ENCODE data around the gene SLC25A11. TPM values are rescaled to one million over a fixed set of nuclear protein-coding genes. Genes with fewer than 3 reads are reported as not detected.
A peak's percentile ranks its signal among the peaks of the same experiment; 100 is the strongest.

SLC25A11 gene
- total RNA-seq (100 to 1,000 TPM in 1 of 2 experiments, 10 to 100 TPM in 1; 90.0 to 101 TPM), polyA plus RNA-seq (85.1 TPM)

- peaks cover 57% of the 10 kb centered on the region for H3K4me1 ChIP-seq (ENCODE audit: insufficient read depth, low read length)
- H3K4me1 Mint-ChIP-seq = peaks cover 55 to 79% (median 55%) of the 10 kb centered on the region in 3 donors
- peak; percentile 89 to 99 (median 97) for DNase-seq
- H3K36me3 ChIP-seq (ENCODE audit: insufficient read depth, low read length) = peaks cover 23% of the 10 kb centered on the region
- H3K9me3 Mint-ChIP-seq = no peaks in the 10 kb centered on the region
- H3K9me3 ChIP-seq (ENCODE audit: low read length) = no peaks in the 10 kb centered on the region
- H3K27me3 Mint-ChIP-seq = peaks cover 0 to 4% of the 10 kb centered on the region in 2 donors
- peak within 1 kb of the TSS; percentile 97 for H3K4me3 ChIP-seq (ENCODE audit: low read length)
- H3K27ac ChIP-seq (ENCODE audit: low read depth, low read length) = peak within 1 kb of the TSS; percentile 85
- H3K27ac Mint-ChIP-seq = peak within 1 kb of the TSS; percentile 89 to 98 (median 96)
- CTCF ChIA-PET = interaction anchor here (0.6 to 4.0 kb wide), 16 partner anchors 8 to 529 kb away, joined by 3 to 34 read pairs (median 4); partner anchors contain the start of genes C17orf107, CHRNE, INCA1 and KIF1C
- POLR2A ChIA-PET = interaction anchor here (0.5 to 4.1 kb wide), 17 partner anchors 9 to 797 kb away, joined by 3 to 67 read pairs (median 5); partner anchors contain the start of genes C17orf107, CAMTA2, CHRNE and CYB5D2
- peak within 1 kb of the TSS; percentile 86 to 97 (median 96) for H3K4me3 Mint-ChIP-seq
- peaks cover 6 to 80% (median 23%) of the 10 kb centered on the region in 3 donors for H3K36me3 Mint-ChIP-seq
- H3K27me3 ChIP-seq (ENCODE audit: insufficient read depth, low read length, poor library complexity, severe bottlenecking) = no peaks in the 10 kb centered on the region
Observed at GRCh38 chr17:4939796-4940554, at the start of gene SLC25A11, which contains the start of gene RNF167. TSS of gene SLC25A11 (minus strand) at chr17:4940046. CDS start at chr17:4939910, 136 bp downstream. TSS of gene RNF167 (plus strand) at chr17:4940268. CDS start at chr17:4940910, 642 bp downstream.

GRCh38 chr17:4987767-4988567 is 48.1 kb upstream of the SLC25A11 start:
- Histone ChIP-seq H3K27me3 (ENCODE audit: insufficient read depth, low read length, poor library complexity, severe bottlenecking) (no peaks in the 10 kb centered on the region), H3K27ac (ENCODE audit: low read depth, low read length) (peak overlapping the region; percentile 88), H3K36me3 (ENCODE audit: insufficient read depth, low read length) (no peaks in the 10 kb centered on the region), H3K4me1 (ENCODE audit: insufficient read depth, low read length) (peaks cover 33% of the 10 kb centered on the region), H3K4me3 (ENCODE audit: low read length) (peak overlapping the region; percentile 94), H3K9me3 (ENCODE audit: low read length) (no peaks in the 10 kb centered on the region)
- peaks cover 29 to 46% (median 42%) of the 10 kb centered on the region in 3 donors for H3K4me1 Mint-ChIP-seq
- H3K36me3 Mint-ChIP-seq = peaks cover 0 to 24% (median 8%) of the 10 kb centered on the region in 3 donors
- H3K9me3 Mint-ChIP-seq = no peaks in the 10 kb centered on the region
- ChIA-PET CTCF (interaction anchor here (0.7 to 4.1 kb wide), 14 partner anchors 7 to 278 kb away, joined by 3 to 19 read pairs (median 4); partner anchors contain the start of genes RNF167, SLC25A11 and SPAG7), POLR2A (interaction anchor here (0.6 to 2.6 kb wide), 6 partner anchors 10 to 75 kb away, joined by 3 to 20 read pairs (median 5); partner anchors contain the start of genes INCA1, KIF1C, PFN1 and RNF167)
- peak overlapping the region; percentile 87 to 98 (median 95) for H3K27ac Mint-ChIP-seq
- DNase-seq = peak in 1 of 5 donors; percentile 10
- peaks cover 0 to 1% of the 10 kb centered on the region in 2 donors for H3K27me3 Mint-ChIP-seq
- H3K4me3 Mint-ChIP-seq = peak overlapping the region; percentile 91 to 96 (median 93)

GRCh38 chr17:4986951-4987766 is 47.3 kb upstream of the SLC25A11 start, which contains the start of gene CAMTA2:
TSS of gene CAMTA2 (minus strand) at chr17:4987675. CDS start at chr17:4986222, 1,453 bp downstream.
- DNase-seq = peak; percentile 80 to 92 (median 87)
- Histone ChIP-seq H3K27me3 (ENCODE audit: insufficient read depth, low read length, poor library complexity, severe bottlenecking) (no peaks in the 10 kb centered on the region), H3K9me3 (ENCODE audit: low read length) (no peaks in the 10 kb centered on the region), H3K4me1 (ENCODE audit: insufficient read depth, low read length) (peaks cover 33% of the 10 kb centered on the region), H3K36me3 (ENCODE audit: insufficient read depth, low read length) (no peaks in the 10 kb centered on the region), H3K27ac (ENCODE audit: low read depth, low read length) (peak within 1 kb of the TSS; percentile 88), H3K4me3 (ENCODE audit: low read length) (peak within 1 kb of the TSS; percentile 94)
- peaks cover 0 to 1% of the 10 kb centered on the region in 2 donors for H3K27me3 Mint-ChIP-seq
- peak within 1 kb of the TSS; percentile 87 to 98 (median 95) for H3K27ac Mint-ChIP-seq
- CTCF ChIA-PET = interaction anchor here (0.7 to 4.1 kb wide), 17 partner anchors 7 to 277 kb away, joined by 3 to 19 read pairs (median 3); partner anchors contain the start of genes CHRNE, RNF167, SLC25A11 and SPAG7
- peaks cover 31 to 46% (median 42%) of the 10 kb centered on the region in 3 donors for H3K4me1 Mint-ChIP-seq
- POLR2A ChIA-PET = interaction anchor here (0.5 to 2.6 kb wide), 10 partner anchors 11 to 68 kb away, joined by 3 to 20 read pairs (median 3); partner anchors contain the start of genes INCA1, KIF1C, PFN1 and RNF167
- H3K9me3 Mint-ChIP-seq = no peaks in the 10 kb centered on the region
- H3K36me3 Mint-ChIP-seq = peaks cover 0 to 32% (median 8%) of the 10 kb centered on the region in 3 donors
- peak within 1 kb of the TSS; percentile 91 to 96 (median 93) for H3K4me3 Mint-ChIP-seq

- H3K9me3 Mint-ChIP-seq = no peaks in the 10 kb centered on the region
- peaks cover 31 to 46% (median 42%) of the 10 kb centered on the region in 3 donors for H3K4me1 Mint-ChIP-seq
- DNase-seq = peak in 1 of 5 donors; percentile 45
- Histone ChIP-seq H3K27me3 (ENCODE audit: insufficient read depth, low read length, poor library complexity, severe bottlenecking) (no peaks in the 10 kb centered on the region), H3K36me3 (ENCODE audit: insufficient read depth, low read length) (peaks cover under 1% of the 10 kb centered on the region), H3K27ac (ENCODE audit: low read depth, low read length) (peak overlapping the region; percentile 88), H3K4me3 (ENCODE audit: low read length) (peak overlapping the region; percentile 94), H3K4me1 (ENCODE audit: insufficient read depth, low read length) (peaks cover 33% of the 10 kb centered on the region), H3K9me3 (ENCODE audit: low read length) (no peaks in the 10 kb centered on the region)
- peaks cover 0 to 1% of the 10 kb centered on the region in 2 donors for H3K27me3 Mint-ChIP-seq
- peak overlapping the region; percentile 91 to 96 (median 93) for H3K4me3 Mint-ChIP-seq
- CTCF ChIA-PET = interaction anchor here (0.7 to 3.3 kb wide), 9 partner anchors 9 to 83 kb away, joined by 3 to 18 read pairs (median 6); partner anchors contain the start of genes CHRNE, RNF167, SLC25A11 and SPAG7
- POLR2A ChIA-PET = interaction anchor here (0.6 to 2.6 kb wide), 6 partner anchors 11 to 69 kb away, joined by 3 to 20 read pairs (median 3); partner anchors contain the start of genes INCA1, KIF1C, PFN1 and RNF167
- peak overlapping the region; percentile 87 to 98 (median 91) for H3K27ac Mint-ChIP-seq
- H3K36me3 Mint-ChIP-seq = peaks cover 0 to 40% (median 4%) of the 10 kb centered on the region in 3 donors
Observed at GRCh38 chr17:4986403-4986802, 46.6 kb upstream of the SLC25A11 start.

- Mint-ChIP-seq H3K27me3 (no peaks in the 10 kb centered on the region), H3K36me3 (peaks cover 5 to 72% (median 12%) of the 10 kb centered on the region in 3 donors), H3K4me3 (no peak overlapping the region), H3K4me1 (peaks cover 20 to 33% (median 29%) of the 10 kb centered on the region in 3 donors), H3K9me3 (no peaks in the 10 kb centered on the region), H3K27ac (peak overlapping the region in 2 of 8 donors; percentile 12 to 47)
- ChIA-PET POLR2A (no interaction called here), CTCF (interaction anchor here (1.0 to 1.5 kb wide), 2 partner anchors 73 to 80 kb away, joined by 4 to 5 read pairs; no protein-coding TSS in a partner anchor)
- H3K4me3 ChIP-seq (ENCODE audit: low read length) = no peak overlapping the region
- no peak for DNase-seq
- H3K36me3 ChIP-seq (ENCODE audit: insufficient read depth, low read length) = peaks cover 32% of the 10 kb centered on the region
- H3K9me3 ChIP-seq (ENCODE audit: low read length) = no peaks in the 10 kb centered on the region
- H3K27ac ChIP-seq (ENCODE audit: low read depth, low read length) = no peak overlapping the region
- H3K4me1 ChIP-seq (ENCODE audit: insufficient read depth, low read length) = peaks cover 22% of the 10 kb centered on the region
- H3K27me3 ChIP-seq (ENCODE audit: insufficient read depth, low read length, poor library complexity, severe bottlenecking) = no peaks in the 10 kb centered on the region
Observed at GRCh38 chr17:4982305-4982704, 42.5 kb upstream of the SLC25A11 start.

GRCh38 chr17:4980644-4981216 is 40.9 kb upstream of the SLC25A11 start:
- no peak overlapping the region for H3K4me3 ChIP-seq (ENCODE audit: low read length)
- no peaks in the 10 kb centered on the region for H3K27me3 Mint-ChIP-seq
- H3K9me3 Mint-ChIP-seq = no peaks in the 10 kb centered on the region
- ChIA-PET POLR2A (interaction anchor here (0.6 to 2.1 kb wide), 2 partner anchors 17 to 91 kb away, joined by 3 to 7 read pairs; partner anchors contain the start of genes INCA1 and KIF1C), CTCF (interaction anchor here (0.7 to 3.1 kb wide), 19 partner anchors 9 to 105 kb away, joined by 3 to 19 read pairs (median 4); partner anchors contain the start of genes PFN1, RNF167, SLC25A11 and SLC52A1)
- peaks cover 5 to 72% (median 14%) of the 10 kb centered on the region in 3 donors for H3K36me3 Mint-ChIP-seq
- peaks cover 11% of the 10 kb centered on the region for H3K4me1 ChIP-seq (ENCODE audit: insufficient read depth, low read length)
- peak overlapping the region; percentile 55 to 89 (median 78) for H3K27ac Mint-ChIP-seq
- H3K4me1 Mint-ChIP-seq = peaks cover 12 to 21% (median 19%) of the 10 kb centered on the region in 3 donors
- no peaks in the 10 kb centered on the region for H3K27me3 ChIP-seq (ENCODE audit: insufficient read depth, low read length, poor library complexity, severe bottlenecking)
- H3K36me3 ChIP-seq (ENCODE audit: insufficient read depth, low read length) = peaks cover 40% of the 10 kb centered on the region
- H3K4me3 Mint-ChIP-seq = peak overlapping the region in 1 of 7 donors; percentile 33
- no peak overlapping the region for H3K27ac ChIP-seq (ENCODE audit: low read depth, low read length)
- DNase-seq = peak in 3 of 5 donors; percentile 26 to 59 (median 48)
- no peaks in the 10 kb centered on the region for H3K9me3 ChIP-seq (ENCODE audit: low read length)
